ENCODE data around the gene SPRYD3. TPM values are rescaled to one million over a fixed set of nuclear protein-coding genes. Genes with fewer than 3 reads are reported as not detected.
A peak's percentile ranks its signal among the peaks of the same experiment; 100 is the strongest.
"Not testable (repeated sequence)": the region's sequence is repeated elsewhere in the genome, so short reads cannot be mapped to it uniquely, and the experiment has no call there.

Gene SPRYD3
- total RNA-seq, 1 donor from 2014 or later: 50.4 TPM

GRCh38 chr12:53113136-53113705, 34.0 kb upstream of the SPRYD3 start:
- TF ChIP-seq CTCF (IDR thresholded peaks at IDR 0.05): no peak
- Histone ChIP-seq H3K4me1 (no peaks in the 10 kb centered on the region), H3K27ac (no peak overlapping the region), H3K4me3 (no peak overlapping the region), H3K9me3 (no peaks in the 10 kb centered on the region), H3K27me3 (no peaks in the 10 kb centered on the region), H3K36me3 (no peaks in the 10 kb centered on the region)
- ATAC-seq (no peak), DNase-seq (no peak)
- intact Hi-C loops (cut with DNase I): no loop called here

- intact Hi-C loops (cut with DNase I); H3K27me3 ChIP-seq; ATAC-seq; H3K4me3 ChIP-seq; H3K36me3 ChIP-seq; H3K4me1 ChIP-seq; H3K27ac ChIP-seq; DNase-seq; H3K9me3 ChIP-seq: not testable (repeated sequence)
Measured at GRCh38 chr12:53112431-53112830, 33.2 kb upstream of the SPRYD3 start.

- Histone ChIP-seq H3K36me3 (no peaks in the 10 kb centered on the region), H3K27ac (no peak overlapping the region), H3K9me3 (no peaks in the 10 kb centered on the region), H3K27me3 (no peaks in the 10 kb centered on the region), H3K4me1 (no peaks in the 10 kb centered on the region), H3K4me3 (no peak overlapping the region)
- ATAC-seq (no peak), DNase-seq (no peak)
- intact Hi-C loops (cut with DNase I): no loop called here
- TF ChIP-seq CTCF (IDR thresholded peaks at IDR 0.05): no peak
Measured at GRCh38 chr12:53107122-53107521, 27.9 kb upstream of the SPRYD3 start.

GRCh38 chr12:53105712-53106439, 26.7 kb upstream of the SPRYD3 start:
- no peak for TF ChIP-seq CTCF (IDR thresholded peaks at IDR 0.05)
- no peak overlapping the region for H3K4me3 ChIP-seq
- DNase-seq: no peak
- no peaks in the 10 kb centered on the region for H3K36me3 ChIP-seq
- no peaks in the 10 kb centered on the region for H3K9me3 ChIP-seq
- H3K27me3 ChIP-seq: no peaks in the 10 kb centered on the region
- no peak overlapping the region for H3K27ac ChIP-seq
- no peaks in the 10 kb centered on the region for H3K4me1 ChIP-seq
- ATAC-seq: no peak
- intact Hi-C loops (cut with DNase I): no loop called here

- H3K4me1 ChIP-seq: no peaks in the 10 kb centered on the region
- H3K4me3 ChIP-seq: no peak overlapping the region
- no peaks in the 10 kb centered on the region for H3K9me3 ChIP-seq
- DNase-seq (no peak), ATAC-seq (no peak)
- H3K36me3 ChIP-seq: no peaks in the 10 kb centered on the region
- no peaks in the 10 kb centered on the region for H3K27me3 ChIP-seq
- intact Hi-C loops (cut with DNase I): no loop called here
- H3K27ac ChIP-seq: no peak overlapping the region
- TF ChIP-seq CTCF (IDR thresholded peaks at IDR 0.05): no peak
Measured at GRCh38 chr12:53105256-53105655, 26.1 kb upstream of the SPRYD3 start.

GRCh38 chr12:53103860-53104305, 24.7 kb upstream of the SPRYD3 start:
- intact Hi-C loops (cut with DNase I): loop anchor here (5.0 kb wide), 1 partner anchor 37 kb away; no protein-coding TSS in a partner anchor
- Histone ChIP-seq H3K27ac (no peak overlapping the region), H3K4me1 (peaks cover 5% of the 10 kb centered on the region), H3K4me3 (no peak overlapping the region), H3K9me3 (no peaks in the 10 kb centered on the region), H3K27me3 (no peaks in the 10 kb centered on the region), H3K36me3 (no peaks in the 10 kb centered on the region)
- TF ChIP-seq CTCF (IDR thresholded peaks at IDR 0.05): no peak
- no peak for DNase-seq
- ATAC-seq: peak; percentile 19

All from upper lobe of right lung (tissue), 1 donor.